Middle frontal gyrus (tissue), 1 donor: Measurements from ENCODE around the gene DDX31.
A peak's percentile ranks its signal among the peaks of the same experiment; 100 is the strongest.
"Not testable (repeated sequence)": the region's sequence is repeated elsewhere in the genome, so short reads cannot be mapped to it uniquely, and the experiment has no call there.

Experiments
- DNase-seq: peaks from one replicate; pipeline ENCODE4 v3.0.0-alpha.2; 2015; ENCODE audit warnings: low spot score; ENCODE audit errors: extremely low spot score

Gene DDX31

DNA sequence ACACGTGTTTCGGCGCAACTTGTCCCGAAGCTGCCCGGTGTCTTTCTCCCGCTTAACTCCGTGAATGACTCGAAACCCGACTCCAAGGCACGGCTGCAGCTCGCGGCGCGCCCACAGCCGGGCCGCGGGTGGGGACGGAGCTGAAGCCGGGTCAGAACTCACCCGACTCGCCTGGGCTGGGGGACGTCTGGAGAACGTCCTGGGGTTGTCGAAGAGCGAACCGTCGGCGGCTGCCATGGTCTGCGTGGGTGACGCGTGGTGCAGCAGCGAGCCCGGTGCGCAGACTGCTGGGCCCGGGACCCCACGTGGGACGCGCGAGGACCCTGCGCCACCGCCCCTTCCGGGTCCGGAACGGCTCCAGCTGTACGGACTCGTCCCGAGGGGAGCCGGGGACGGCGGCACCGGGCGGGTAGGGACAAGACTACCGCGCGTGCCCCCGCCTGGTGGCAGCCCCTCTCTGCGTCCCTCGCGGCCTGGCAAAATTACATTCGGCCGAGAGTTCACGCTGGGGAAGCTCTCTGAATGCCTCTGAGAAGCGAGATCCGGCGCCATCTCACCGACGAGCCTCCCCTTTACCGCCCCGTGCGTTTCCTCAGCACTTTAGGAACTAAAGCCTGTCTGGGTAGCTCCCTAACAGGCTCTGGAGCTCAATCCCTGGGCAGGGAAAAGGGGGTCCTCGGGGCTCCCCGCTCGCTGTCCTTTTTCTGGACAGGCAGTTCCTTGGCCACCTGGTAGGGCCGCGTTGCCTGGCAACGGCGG, at the start of gene DDX31:
Gene DDX31 (minus strand): TSS at position 286 of the 759 bp plus-strand sequence. CDS start 49 bp downstream, at position 237.
- DNase-seq, result peak; percentile 66

DNA sequence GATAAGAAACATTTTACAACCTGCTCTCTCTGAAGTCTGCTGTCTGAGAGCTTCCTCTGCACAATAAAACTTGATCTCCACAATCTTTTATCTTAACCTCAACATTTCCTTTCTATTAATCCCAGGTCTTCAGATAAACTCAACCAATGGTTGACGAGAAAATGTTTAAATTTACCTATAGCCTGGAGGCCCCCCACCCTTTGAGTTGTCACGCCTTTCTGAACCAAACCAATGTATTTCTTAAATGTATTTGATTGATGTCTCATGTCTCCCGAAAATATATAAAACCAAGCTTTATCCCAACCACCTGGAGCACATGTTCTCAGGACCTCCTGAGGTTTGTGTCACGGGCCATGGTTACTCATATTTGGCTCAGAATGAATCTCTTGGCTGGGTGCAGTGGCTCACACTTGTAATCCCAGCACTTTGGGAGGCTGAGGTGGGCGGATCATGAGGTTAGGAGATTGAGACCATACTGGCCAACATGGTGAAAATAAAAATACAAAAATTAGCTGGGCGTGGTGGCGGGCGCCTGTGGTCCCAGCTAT, 48.7 kb upstream of the DDX31 start:
- not testable (repeated sequence) for DNase-seq

- no peak for DNase-seq
These were observed 47.7 kb upstream of the DDX31 start for GRCh38 chr9:132717326-132717945.

DNA sequence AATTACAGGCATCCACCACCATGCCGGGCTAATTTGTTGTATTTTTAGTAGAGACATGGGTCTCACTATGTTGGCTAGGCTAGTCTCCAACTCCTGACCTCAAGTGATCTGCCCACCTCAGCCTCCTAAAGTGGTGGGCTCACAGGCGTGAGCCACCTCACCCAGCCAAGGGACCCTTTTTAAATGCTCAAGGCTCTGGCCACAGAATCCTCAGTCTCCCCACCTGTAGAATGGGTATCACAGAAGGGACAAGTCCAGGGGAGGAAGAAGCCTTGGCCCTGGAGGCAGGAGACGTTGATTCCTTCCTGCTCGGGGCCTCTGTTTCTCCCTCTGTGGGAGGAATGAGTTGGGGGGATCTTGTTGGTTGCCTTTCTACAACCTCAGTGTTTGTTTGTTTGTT, 46.2 kb upstream of the DDX31 start:
- DNase-seq, result no peak

DNA sequence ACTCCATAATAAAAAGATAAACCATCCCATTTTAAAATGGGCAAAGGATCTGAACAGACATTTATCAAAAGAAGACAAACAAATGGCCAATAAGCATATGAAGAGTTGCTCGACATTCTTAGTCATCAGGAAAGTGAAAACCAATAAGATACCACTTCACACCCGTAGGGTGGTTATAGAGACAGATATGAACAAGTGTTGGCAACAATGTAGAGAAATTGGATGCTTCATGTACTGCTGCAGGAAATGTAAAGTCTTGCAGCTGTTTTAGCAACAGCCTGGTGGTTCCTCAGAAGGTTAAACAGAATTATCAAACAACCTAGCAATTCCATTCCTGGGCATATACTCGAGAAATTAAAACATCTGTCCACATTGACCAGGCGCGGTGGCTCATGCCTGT, 43.0 kb upstream of the DDX31 start:
- DNase-seq, result no peak

GRCh38 chr9:132711846-132712245, 42.1 kb upstream of the DDX31 start:
- DNase-seq, result no peak

- DNase-seq, result not testable (repeated sequence)
These were observed 41.4 kb upstream of the DDX31 start for GRCh38 chr9:132711152-132711551.

DNA sequence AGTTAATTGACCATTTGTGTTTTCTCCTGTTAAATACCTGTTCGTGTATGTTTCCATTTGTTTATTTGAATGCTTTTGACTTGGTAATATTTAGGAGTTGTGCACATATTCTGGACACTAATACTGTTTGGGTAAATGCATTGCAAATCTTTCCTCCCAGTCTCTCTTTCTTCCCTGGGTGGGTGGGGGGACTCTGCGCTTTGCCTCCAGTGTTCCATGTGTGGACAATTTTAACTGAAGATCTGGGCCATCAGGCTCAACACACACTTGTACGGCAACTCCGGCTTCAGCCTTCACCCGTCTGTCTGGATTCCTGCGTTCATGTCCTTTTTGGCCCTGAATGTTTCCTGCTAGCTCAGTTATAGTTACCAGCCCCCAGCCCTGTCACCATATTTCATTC, 40.5 kb upstream of the DDX31 start:
- no peak for DNase-seq

- no peak for DNase-seq
These were observed 39.1 kb upstream of the DDX31 start for GRCh38 chr9:132708769-132709430.

GRCh38 chr9:132708239-132708638, 38.5 kb upstream of the DDX31 start:
- DNase-seq, result no peak

- no peak for DNase-seq
These were observed 33.6 kb upstream of the DDX31 start for GRCh38 chr9:132703336-132703735.

DNA sequence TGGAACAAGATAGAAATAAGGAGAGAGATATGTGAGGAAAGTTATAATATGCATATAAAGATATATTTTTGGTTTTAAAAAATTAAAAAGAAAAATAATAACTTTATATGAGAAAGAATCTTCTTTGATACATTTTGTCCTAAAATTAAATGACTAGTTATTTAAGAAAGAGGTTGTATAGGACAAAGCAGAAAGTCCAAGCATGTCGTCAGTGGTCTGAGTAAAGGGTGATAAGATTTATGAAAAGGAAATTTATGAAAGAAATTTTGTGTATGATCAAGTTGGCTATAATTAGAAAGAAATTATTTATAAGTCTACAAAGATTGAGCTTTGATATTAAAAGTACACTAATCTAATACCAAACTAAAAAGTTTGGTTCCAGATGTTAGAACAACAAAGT, 32.5 kb upstream of the DDX31 start:
- DNase-seq, result no peak

GRCh38 chr9:132699956-132700355, 30.2 kb upstream of the DDX31 start:
- no peak for DNase-seq

DNA sequence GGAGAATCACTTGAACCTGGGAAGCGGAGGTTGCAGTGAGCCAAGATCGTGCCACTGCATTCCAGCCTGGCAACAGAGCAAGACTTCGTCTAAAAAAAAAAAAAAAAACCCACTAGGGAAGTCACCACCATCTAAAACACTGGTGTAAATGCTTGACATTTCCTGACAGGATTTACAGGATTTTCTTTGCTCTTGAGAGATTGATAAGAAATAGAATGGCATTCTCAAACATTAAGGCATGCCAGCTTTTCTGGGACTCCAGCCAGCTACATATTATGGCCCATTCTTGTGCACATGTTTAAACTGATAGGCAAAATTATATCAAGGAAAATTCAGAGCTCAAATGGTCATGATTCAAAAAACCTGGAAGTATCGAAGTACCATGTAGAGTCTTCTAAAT, 29.2 kb upstream of the DDX31 start:
- no peak for DNase-seq

- DNase-seq, result no peak
These were observed 27.4 kb upstream of the DDX31 start for GRCh38 chr9:132697230-132697629.

DNA sequence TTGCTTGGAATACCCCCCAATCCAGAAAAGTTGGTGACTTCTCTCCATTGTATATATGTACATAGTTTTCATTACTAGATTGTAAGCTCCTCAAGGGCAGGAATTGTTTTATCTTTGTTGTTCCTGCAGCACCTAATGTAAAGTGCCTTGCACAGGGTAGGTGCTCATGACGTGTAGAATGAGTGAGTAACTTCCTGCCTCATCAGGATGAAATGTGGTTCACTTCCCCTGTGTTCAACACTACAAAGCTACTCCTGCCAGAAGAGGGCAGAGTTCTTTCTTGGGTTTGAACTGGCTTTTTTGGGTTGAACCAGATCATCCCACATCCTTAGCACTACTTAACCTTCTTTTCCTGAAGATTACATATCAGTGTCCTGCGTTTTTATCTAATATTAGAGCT, 24.4 kb upstream of the DDX31 start:
- no peak for DNase-seq

- DNase-seq, result no peak
These were observed 20.9 kb upstream of the DDX31 start for GRCh38 chr9:132690696-132691095.

DNA sequence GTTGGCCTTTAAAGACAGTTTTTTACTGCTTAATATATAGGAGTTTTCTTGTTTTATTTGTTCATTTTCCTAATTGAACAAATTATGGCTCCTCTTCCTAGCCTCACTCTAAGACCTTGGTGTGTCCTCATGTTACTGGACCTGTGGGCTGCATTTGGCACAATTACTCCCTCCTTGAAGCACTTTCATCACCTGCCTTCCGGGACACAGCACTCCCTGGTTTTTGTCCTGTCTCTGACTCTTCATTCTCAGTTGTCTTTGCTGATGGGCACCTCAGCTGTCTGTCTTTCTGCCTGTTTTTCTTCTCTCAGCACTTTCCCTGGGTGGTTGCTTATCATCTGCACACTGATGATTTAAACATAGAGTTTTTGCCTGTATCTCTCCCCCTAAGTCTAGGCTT, 14.1 kb upstream of the DDX31 start:
- DNase-seq, result no peak

GRCh38 chr9:132681561-132681960, 11.8 kb upstream of the DDX31 start:
- no peak for DNase-seq

GRCh38 chr9:132679946-132680625, 10.3 kb upstream of the DDX31 start:
- no peak for DNase-seq

- no peak for DNase-seq
These were observed 8.2 kb upstream of the DDX31 start for GRCh38 chr9:132677976-132678375.

DNA sequence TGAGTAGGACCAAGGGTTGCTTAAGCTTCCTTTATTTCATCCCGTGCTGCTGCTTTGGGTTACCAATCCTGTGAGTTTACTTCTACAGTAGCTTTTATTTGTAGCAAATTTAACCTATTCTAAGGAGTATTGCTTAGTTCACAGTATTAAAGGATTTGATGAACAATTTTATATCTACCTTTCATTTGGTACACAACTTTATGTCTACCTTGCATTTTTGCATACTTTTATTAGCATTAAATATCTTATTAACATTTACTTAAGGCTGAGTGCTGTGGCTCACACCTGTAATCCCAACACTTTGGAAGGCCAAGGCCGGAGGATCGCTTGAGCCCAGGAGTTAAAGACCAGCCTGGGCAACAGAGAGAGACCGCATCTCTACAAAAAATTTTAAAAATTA, 4.7 kb upstream of the DDX31 start:
- no peak for DNase-seq
